Mucosa of rectum (tissue), 2 donors: ENCODE measurements around the gene CUL3.

Experiments used
- H3K27ac ChIP-seq, 2 donors: one replicate each; pipeline ENCODE4 v1.7.0; 2013; ENCODE audit warnings: inconsistent platforms in 2 of 2, low read depth in 2 of 2, low read length in 2 of 2
- H3K27me3 ChIP-seq, 2 donors: one replicate each; pipeline ENCODE4 v1.7.0; 2013; ENCODE audit warnings: low read length in 2 of 2; ENCODE audit not compliant: control insufficient read depth in 2 of 2, insufficient read depth in 2 of 2
- H3K36me3 ChIP-seq, 2 donors: one replicate each; pipeline ENCODE4 v1.7.0; 2013; ENCODE audit warnings: low read length in 2 of 2; ENCODE audit not compliant: control insufficient read depth in 2 of 2, insufficient read depth in 2 of 2
- H3K4me1 ChIP-seq, 2 donors: one replicate each; pipeline ENCODE4 v1.7.0; 2013; ENCODE audit warnings: low read length in 2 of 2, mild to moderate bottlenecking in 1 of 2; ENCODE audit not compliant: control insufficient read depth in 2 of 2, insufficient read depth in 2 of 2
- H3K4me3 ChIP-seq, 2 donors: one replicate each; pipeline ENCODE4 v1.7.0; 2013; ENCODE audit warnings: low read length in 2 of 2
- H3K9ac ChIP-seq, 2 donors: one replicate each; pipeline ENCODE4 v1.7.0; 2013; ENCODE audit warnings: low read length in 2 of 2, low read depth in 1 of 2, mild to moderate bottlenecking in 1 of 2
- H3K9me3 ChIP-seq, 2 donors: one replicate each; pipeline ENCODE4 v1.7.0; 2013; ENCODE audit warnings: low read length in 2 of 2; ENCODE audit not compliant: control insufficient read depth in 2 of 2
- donor health status: healthy.
- donor health status: Normal muscosa, but diverticular disease.

The CUL3 gene

DNA sequence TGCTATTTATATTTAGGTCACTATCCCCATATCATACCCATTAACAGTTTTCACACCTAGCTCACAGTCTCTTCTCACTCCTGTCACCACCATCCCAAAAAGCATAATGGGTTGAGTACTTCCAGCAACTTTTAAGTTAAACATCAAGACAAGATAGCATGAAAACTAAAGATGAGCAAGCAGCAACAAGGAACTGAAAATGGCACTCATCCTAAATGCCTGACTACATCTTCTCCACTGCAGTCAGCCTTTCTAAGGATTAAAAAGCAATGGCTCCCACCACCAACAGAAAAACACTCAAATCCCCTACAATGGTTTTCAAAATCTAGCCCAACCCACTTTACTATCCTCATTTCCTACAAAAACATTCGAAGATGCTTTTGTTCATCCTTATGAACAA, 38.2 kb downstream of the CUL3 start:
- Histone ChIP-seq H3K9ac (no peak overlapping the region), H3K36me3 (peaks cover 3 to 6% of the 10 kb centered on the region in 2 donors), H3K9me3 (no peaks in the 10 kb centered on the region), H3K27ac (no peak overlapping the region), H3K4me3 (no peak overlapping the region), H3K27me3 (no peaks in the 10 kb centered on the region), H3K4me1 (no peaks in the 10 kb centered on the region)

DNA sequence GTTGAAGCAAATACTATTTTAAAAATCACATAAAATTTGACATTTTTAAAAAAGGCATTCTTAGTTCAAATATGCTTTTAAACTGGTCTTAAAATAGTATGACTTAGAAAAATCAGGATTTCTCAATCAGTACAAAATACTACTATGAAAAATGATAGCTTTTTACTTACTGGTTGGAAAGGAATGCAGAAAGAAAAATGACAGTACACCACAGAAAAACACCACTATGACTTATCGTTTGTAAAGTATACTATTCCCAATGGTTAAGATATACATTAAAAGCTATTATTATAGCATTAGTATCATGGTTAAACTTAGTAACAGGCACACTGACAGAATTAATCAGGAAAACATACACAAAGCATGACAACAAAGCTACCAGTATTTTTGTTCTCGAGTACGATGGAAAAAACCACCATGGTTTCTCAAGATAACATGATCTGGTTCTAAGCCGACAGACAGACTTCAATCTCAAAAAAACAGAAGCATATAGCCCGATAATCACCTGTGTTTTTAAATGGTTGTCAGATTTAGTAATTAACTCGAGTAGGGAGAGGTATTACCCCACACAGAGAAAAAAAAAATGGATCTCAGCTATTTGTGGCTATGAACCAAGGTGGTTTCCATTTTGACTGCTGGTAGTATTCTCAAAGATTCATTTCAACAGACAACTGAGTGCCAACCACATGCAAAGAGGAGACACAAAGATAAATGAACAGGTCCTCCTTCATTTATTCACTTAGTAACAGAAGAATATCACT, 39.1 kb downstream of the CUL3 start:
- Histone ChIP-seq H3K9me3 (no peaks in the 10 kb centered on the region), H3K9ac (no peak overlapping the region), H3K27me3 (no peaks in the 10 kb centered on the region), H3K4me3 (no peak overlapping the region), H3K36me3 (peaks cover 3 to 6% of the 10 kb centered on the region in 2 donors), H3K27ac (no peak overlapping the region), H3K4me1 (no peaks in the 10 kb centered on the region)

DNA sequence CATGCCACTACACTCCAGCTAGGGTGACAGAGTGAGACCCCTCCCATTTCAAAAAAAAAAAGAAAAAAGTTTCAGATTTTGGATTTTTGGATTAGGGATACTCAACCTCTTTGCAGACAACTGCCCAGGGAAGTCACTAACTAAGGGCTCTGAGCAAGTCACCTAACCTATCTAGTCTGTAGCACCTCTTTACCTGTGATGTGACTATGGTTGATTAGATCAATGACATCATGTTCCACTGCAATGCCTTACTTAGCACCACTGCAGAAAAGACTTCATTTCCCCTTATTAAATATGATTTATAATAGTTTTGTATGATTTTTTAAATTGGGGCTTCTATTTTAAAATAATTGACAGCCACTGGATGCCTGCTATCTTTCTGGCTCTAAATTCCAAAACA, 41.2 kb downstream of the CUL3 start:
- Histone ChIP-seq H3K9me3 (no peaks in the 10 kb centered on the region), H3K4me1 (no peaks in the 10 kb centered on the region), H3K4me3 (no peak overlapping the region), H3K27me3 (no peaks in the 10 kb centered on the region), H3K9ac (no peak overlapping the region), H3K36me3 (peaks cover 3 to 6% of the 10 kb centered on the region in 2 donors), H3K27ac (no peak overlapping the region)

DNA sequence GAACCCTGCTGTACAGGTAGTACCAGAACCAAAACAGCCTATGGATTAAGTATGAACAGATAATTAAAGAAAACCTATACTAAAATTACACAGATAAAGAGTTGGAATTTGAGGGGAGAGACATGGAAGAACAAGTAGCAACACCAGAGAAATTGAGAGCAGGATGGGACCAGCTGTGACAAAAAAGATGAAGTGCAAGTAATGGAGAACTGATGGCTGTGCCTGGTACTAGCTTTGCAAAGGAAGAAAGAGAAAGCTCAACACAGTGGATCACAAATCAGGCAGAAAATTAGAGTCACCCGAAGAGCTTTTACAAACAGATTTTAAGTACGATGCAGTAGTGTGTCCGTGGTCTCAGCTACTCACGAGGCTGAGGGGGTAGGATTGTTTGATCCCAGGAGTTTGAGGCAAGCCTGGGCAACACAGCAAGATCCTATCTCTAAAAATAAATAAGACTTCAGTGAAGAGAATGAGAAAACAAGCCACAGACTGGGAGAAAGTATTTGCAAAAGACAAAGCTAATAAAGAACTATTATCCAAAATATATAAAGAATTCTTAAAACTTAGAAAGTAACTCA, 46.5 kb downstream of the CUL3 start:
- Histone ChIP-seq H3K27ac (no peak overlapping the region), H3K9me3 (no peaks in the 10 kb centered on the region), H3K9ac (no peak overlapping the region), H3K4me1 (no peaks in the 10 kb centered on the region), H3K4me3 (no peak overlapping the region), H3K36me3 (peaks cover 3 to 12% of the 10 kb centered on the region in 2 donors), H3K27me3 (no peaks in the 10 kb centered on the region)

DNA sequence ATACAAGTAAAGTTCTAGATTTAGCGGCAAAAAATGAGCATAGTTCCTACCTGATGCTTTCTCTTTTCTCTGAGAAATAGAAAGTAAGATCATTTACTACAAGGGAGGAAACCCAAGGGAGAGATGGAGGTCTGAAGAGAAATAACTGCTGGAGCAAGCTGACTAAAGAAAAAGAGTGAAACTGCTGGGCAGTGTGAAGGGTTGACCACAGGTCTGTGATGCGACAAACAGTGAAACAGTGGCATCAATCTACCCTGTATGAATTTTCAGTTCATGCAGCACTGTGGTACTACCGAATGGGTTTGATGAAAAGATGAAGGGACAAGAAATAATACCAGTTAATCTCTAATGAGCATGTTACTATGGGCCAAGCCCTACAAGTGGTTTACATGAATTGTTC, 52.2 kb downstream of the CUL3 start:
- Histone ChIP-seq H3K4me3 (no peak overlapping the region), H3K27ac (no peak overlapping the region)

DNA sequence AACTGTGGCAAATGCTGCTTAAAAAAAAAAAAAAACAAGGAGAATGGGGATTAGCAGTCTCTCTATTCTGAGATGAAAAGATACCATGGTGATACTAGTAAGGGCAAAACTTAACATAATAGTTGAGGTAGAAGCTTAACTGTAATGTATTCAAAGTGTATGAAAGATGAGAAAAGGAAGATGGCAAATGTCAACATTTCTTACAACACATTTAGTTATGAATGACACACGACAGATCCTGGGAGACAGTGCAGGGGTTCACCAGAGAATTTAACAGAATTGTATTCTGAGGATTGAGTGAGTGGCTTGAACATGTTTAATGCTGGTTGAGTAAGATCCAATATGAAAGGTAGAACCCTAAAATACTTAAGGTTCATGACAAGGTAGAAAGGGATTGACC, 52.7 kb downstream of the CUL3 start:
- Histone ChIP-seq H3K27me3 (no peaks in the 10 kb centered on the region), H3K9ac (no peak overlapping the region), H3K9me3 (no peaks in the 10 kb centered on the region), H3K36me3 (peaks cover 3 to 14% of the 10 kb centered on the region in 2 donors), H3K27ac (no peak overlapping the region), H3K4me1 (no peaks in the 10 kb centered on the region), H3K4me3 (no peak overlapping the region)

More for the DNA sequence above, 52.2 kb downstream of the CUL3 start:
- Histone ChIP-seq H3K9me3 (no peaks in the 10 kb centered on the region), H3K4me1 (no peaks in the 10 kb centered on the region), H3K36me3 (peaks cover 3 to 14% of the 10 kb centered on the region in 2 donors), H3K9ac (no peak overlapping the region), H3K27me3 (no peaks in the 10 kb centered on the region)

DNA sequence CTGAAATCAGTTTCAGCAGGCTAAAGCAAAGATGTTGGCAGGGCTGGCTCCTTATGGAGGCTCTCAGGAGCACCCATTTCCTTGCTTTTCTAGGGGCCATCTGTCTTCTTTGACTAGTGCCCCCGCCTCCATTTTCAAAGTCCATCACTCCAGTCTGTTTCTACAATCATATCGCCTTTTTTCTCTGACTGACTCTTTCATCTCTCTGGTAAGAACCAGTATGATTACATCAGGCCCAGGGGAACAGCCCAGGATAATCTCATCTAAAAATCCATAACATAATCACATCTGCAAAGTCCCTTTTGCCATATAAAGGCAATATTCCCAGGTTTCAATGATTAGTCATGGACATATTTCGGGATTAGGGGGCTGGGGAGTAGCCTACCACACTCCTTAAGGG, 57.0 kb downstream of the CUL3 start:
- H3K9ac ChIP-seq: no peak overlapping the region
- no peak overlapping the region for H3K4me3 ChIP-seq
- peaks cover 3 to 10% of the 10 kb centered on the region in 2 donors for H3K36me3 ChIP-seq
- no peak overlapping the region for H3K27ac ChIP-seq
- H3K27me3 ChIP-seq: no peaks in the 10 kb centered on the region
- no peaks in the 10 kb centered on the region for H3K9me3 ChIP-seq
- no peaks in the 10 kb centered on the region for H3K4me1 ChIP-seq

DNA sequence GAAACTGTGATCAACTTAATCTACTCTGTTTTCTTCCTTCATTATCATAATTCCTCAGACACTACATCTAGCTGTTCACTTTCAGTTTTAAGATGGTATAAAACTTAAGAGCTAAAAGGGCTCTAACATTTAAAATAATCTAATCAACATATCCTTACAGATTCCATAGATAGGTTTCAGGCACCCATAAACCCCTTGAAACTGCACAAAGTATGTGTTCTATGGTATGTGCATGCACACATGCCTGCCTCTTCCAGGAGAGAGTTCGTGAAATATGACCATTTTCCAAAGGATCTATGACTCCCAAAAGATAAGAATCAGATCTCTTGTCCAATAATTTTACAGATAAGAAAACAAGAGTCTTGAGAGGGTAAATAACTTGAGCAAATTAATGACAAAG, 59.4 kb downstream of the CUL3 start:
- H3K4me3 ChIP-seq: no peak overlapping the region
- no peak overlapping the region for H3K27ac ChIP-seq
- no peaks in the 10 kb centered on the region for H3K9me3 ChIP-seq
- H3K36me3 ChIP-seq: peaks cover 0 to 2% of the 10 kb centered on the region in 2 donors
- H3K9ac ChIP-seq: no peak overlapping the region
- H3K27me3 ChIP-seq: no peaks in the 10 kb centered on the region
- H3K4me1 ChIP-seq: no peaks in the 10 kb centered on the region

DNA sequence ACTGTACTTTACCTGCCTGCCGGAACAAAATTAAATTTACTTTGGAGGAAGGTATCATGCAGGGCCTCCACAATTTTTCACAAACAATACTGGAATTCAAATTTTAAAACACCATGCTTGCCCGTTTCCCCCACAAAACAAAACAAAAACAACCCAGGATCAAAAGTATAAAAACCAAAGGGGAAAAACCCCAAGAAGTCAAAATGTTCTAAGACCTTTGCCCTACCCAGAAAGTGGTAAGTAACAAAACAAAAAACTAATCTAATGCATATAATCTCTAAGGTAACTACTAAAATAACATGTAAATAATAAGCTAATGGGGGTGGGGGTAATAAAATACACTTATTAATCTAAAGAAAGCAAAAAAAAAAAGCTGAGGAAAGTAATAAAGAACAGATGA, 60.5 kb downstream of the CUL3 start:
- no peak overlapping the region for H3K4me3 ChIP-seq
- H3K36me3 ChIP-seq: peaks cover 0 to 2% of the 10 kb centered on the region in 2 donors
- no peaks in the 10 kb centered on the region for H3K4me1 ChIP-seq
- no peak overlapping the region for H3K27ac ChIP-seq
- no peaks in the 10 kb centered on the region for H3K27me3 ChIP-seq
- no peaks in the 10 kb centered on the region for H3K9me3 ChIP-seq
- no peak overlapping the region for H3K9ac ChIP-seq

DNA sequence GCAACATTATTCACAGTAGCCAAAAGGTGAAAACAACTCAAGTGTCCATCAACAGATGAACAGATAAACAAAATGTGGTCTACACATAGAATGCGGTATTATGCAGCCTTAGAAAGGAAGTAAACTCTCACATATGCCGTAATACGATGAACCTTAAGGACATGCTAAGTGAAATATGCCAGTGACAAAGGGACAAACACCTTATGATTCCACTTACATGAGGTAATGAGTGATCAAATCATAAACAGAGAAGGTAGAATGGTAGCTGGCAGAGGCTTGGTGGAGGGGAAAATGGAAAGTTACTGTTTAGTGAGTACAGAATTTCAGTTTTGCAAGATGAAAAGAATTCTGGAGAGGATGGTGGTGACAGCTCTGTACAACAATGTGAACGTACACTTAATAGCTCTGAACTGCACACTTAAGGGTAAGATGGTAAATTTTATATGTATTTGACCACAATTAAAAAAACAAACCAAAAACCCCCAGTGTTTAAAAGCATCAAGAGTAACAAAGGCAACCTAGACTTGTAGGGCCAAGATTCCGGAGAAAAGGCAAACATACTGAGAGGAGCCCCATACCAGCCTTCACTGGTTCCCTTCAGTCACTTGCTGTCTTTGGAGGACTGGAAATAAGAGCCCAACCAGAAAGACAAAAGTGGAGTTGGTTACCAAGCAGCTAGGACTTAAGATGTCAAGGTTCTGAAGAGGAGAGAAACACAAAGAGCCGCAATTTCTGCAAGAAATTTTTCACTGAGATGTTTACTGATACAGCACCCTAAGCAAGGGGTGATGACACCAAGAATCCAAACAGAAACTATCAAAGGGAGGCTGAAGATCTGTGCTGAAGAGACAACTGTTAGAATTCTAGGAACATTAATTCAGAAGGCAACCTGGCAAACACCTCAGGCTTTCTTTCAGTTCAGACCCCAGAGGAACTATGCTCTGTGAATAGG, 61.3 kb downstream of the CUL3 start:
- Histone ChIP-seq H3K27me3 (no peaks in the 10 kb centered on the region), H3K4me1 (no peaks in the 10 kb centered on the region), H3K4me3 (peak overlapping the region in 1 of 2 donors; percentile 20), H3K36me3 (peaks cover 0 to 2% of the 10 kb centered on the region in 2 donors), H3K27ac (peak overlapping the region; percentile 3 to 18), H3K9me3 (no peaks in the 10 kb centered on the region), H3K9ac (no peak overlapping the region)
